Activated gamma-delta T cell (primary cell): ENCODE results near the gene TRIM14.
"Not testable (repeated sequence)": the region's sequence is repeated elsewhere in the genome, so short reads cannot be mapped to it uniquely, and the experiment has no call there.

Experiments
- DNase-seq: peaks from one replicate; lab custom pipeline; 2025; lab: John Stamatoyannopoulos, UW

Gene TRIM14

DNA sequence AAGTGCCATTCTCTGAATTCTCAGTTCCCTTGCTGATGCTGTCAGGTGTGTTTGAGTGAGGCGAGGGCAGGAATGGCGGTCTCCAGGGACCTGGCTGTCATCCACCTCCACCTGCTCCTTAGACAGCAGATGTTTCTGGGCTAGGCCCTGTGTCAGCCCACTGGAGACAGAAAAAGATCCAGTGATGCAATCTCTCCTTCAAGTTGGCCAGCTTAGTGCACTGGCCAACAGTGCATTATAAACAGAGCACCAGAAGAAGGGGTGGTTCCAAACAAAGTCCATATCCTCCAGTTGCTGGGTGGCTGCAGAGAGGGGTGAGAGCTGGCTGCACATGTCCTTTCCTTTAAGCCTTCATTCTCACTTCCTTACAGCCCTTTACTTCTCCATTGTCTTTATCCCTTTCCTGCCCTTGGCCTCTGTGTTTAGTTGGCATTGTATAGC lies 35.9 kb downstream of the TRIM14 start:
- DNase-seq: no peak

GRCh38 chr9:98081477-98082219 lies 37.4 kb downstream of the TRIM14 start:
- no peak for DNase-seq

DNA sequence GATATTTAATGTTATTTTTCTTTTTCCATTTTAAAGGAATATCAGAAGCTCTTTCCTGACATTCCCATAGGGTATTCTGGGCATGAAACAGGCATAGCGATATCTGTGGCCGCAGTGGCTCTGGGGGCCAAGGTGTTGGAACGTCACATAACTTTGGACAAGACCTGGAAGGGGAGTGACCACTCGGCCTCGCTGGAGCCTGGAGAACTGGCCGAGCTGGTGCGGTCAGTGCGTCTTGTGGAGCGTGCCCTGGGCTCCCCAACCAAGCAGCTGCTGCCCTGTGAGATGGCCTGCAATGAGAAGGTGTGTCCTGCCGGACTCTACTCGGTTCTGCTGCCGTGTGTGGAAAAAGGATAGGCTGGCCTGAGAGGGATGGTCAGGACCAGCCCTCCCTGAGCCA lies 38.2 kb downstream of the TRIM14 start:
- no peak for DNase-seq

GRCh38 chr9:98080326-98080725 lies 38.7 kb downstream of the TRIM14 start:
- no peak for DNase-seq

DNA sequence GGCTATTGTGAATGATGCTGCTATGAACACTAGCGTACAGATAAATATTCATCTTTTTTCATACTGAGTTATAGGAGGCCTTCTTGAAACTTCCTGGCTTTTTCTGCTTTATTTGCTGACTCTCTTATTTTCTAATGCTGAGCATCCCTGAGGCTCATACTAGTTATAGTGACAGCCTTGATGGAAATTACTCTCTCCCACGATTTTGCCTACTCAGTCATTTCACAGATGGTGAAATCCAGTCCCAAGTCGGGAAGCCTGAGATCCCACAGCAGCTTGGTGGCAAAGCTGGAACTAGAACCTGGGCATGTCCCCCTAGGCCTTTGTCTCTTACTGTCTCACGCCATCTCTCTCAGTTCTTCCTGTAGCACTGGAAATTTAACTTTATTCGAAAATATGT lies 40.1 kb downstream of the TRIM14 start:
- DNase-seq: no peak

- DNase-seq: not testable (repeated sequence)
These were observed 42.5 kb downstream of the TRIM14 start for GRCh38 chr9:98076514-98076890.

DNA sequence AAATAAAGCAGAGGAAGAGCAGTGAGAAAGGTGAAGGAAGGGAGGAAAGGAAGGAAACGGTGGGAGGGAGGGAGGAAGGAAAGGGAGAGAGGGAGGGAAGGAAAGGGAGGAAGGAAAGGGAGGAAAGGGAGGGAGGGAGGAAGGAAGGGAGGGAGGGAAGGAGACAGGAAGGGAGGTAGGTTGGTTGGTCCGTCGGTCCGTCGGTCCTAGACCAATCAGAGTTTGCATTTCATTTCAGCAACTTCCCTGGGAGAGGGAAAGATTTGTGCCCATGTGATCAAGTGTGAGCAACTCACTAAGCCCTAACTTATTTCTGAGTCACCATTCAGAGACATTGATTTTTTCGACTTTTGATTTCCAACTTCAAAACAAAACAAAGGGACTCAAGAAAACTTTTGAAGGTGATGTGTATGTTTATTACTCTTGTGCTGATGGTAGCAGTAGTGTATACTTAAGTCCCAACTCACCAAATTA lies 43.7 kb downstream of the TRIM14 start:
- no peak for DNase-seq

- DNase-seq: no peak
These were observed 44.7 kb downstream of the TRIM14 start for GRCh38 chr9:98074115-98074990.

- DNase-seq: no peak
These were observed 47.3 kb downstream of the TRIM14 start for GRCh38 chr9:98071737-98072136.

DNA sequence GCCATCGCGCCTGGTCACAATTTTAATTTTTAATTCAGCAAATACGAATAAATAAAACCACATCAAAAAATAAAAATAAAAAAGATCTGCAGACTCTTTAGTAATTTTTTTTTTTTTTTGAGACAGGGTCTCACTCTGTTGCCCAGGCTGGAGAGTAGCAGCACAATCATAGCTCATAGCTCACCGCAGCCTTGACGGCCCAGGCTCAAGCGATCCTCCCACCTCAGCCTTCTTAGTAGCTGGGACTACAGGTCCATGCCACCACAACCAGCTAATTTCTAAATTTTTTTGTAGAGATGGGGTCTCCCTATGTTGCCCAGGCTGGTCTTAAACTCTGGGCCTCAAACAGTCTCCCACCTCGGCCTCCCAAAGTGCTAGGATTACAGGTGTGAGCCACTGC lies 48.3 kb downstream of the TRIM14 start:
- DNase-seq: no peak

- no peak for DNase-seq
These were observed 49.5 kb downstream of the TRIM14 start for GRCh38 chr9:98069551-98069950.

- DNase-seq: no peak
These were observed 51.8 kb downstream of the TRIM14 start for GRCh38 chr9:98067184-98067583.

GRCh38 chr9:98066235-98066634 lies 52.8 kb downstream of the TRIM14 start:
- DNase-seq: no peak

GRCh38 chr9:98064623-98065392 lies 54.2 kb downstream of the TRIM14 start:
- DNase-seq: no peak

DNA sequence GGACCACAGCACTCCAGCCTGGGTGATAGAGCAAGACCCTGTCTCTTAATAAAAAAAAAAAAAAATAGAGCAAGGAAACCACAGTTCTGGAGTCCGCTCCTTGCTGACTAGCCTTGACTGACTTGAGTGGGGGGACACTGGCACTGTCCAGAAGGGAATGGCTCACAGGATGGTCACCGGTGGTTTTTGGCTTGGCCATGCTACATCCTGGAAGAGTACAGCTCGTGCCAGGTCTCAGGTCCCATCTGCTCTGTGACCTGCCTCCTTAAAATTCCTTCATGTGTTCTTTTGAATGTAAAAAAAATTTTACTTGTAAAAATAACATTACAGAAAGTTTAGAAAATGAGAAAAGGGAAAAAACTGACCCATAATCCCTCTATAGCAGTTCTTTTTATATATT lies 56.9 kb downstream of the TRIM14 start:
- no peak for DNase-seq

GRCh38 chr9:98057138-98057799 lies 61.8 kb downstream of the TRIM14 start:
- DNase-seq: no peak

DNA sequence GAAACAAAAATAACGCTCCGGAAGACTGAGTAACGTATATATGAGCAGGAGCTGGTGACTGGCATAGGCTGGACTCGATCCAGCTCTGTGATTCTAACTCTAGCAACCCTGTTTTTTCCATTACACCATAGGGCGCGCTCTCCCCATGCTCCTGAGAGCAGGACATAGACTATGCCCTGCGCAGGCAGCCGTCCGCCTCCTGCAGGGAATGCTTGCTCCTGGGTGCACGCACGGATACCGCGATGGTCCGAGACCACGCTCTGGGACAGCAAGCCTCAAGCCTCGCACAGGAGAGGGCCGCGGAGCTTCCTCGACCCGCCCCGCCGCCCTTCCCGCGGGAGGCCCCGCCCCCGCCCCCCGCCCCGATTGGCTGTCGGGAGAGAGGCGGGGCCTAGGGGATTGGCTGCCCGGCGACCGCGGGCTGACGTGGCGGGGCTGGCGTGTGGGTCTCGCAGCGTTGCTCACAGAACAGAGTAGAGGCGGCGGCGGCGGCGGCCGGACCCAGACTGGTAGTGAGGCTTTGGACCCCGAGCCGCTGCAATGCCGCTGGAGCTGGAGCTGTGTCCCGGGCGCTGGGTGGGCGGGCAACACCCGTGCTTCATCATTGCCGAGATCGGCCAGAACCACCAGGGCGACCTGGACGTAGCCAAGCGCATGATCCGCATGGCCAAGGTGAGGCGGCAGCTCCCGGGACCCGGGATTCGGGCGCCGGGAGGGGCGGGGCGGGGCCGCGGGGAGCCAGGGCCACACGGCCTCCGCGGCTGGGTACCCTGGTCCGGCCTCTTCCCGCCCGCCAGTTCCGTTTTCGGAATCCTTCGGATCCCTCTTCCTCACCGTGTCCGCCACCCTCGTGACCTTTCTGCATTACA lies 62.5 kb downstream of the TRIM14 start, which contains the start of gene NANS:
Gene NANS, plus strand, starts transcription at position 464 of the 869 bp plus-strand sequence. Its CDS starts 77 bp downstream, at position 541.
- peak; percentile 90 for DNase-seq

DNA sequence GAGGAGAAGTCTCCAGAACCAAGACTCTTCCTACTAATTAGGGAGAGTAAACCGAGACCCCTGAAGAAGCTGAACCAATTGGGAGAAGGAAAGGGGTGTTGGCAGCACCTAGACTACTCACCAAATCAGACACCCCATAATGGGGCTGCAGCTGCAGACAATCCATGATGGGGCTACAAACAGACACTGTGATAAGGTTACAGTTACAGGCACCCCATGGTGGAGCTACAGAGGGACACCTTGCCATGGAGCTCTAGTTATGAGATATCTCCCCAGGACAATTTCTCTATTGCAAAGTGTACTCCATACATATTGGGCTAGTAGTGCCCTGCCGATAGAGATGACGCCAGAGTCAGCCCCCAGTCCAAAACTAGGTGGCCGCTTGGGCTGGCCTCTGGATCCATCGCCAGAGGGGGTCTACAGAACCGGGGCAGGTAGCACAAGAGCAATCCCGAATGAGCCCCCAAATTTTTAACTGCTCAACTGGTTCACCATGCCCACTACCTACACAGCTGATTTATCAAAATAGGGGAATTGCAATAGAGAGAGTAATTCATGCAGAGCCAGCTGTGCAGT lies 64.6 kb downstream of the TRIM14 start:
- no peak for DNase-seq

- no peak for DNase-seq
These were observed 68.7 kb downstream of the TRIM14 start for GRCh38 chr9:98050351-98050750.
